K562 (cell line): Measurements from ENCODE around the gene EFNA5. TPM values are rescaled to one million over a fixed set of nuclear protein-coding genes. Genes with fewer than 3 reads are reported as not detected.

Experiments
- CREB3 ChIP-seq: fragments of 450-650 bp; conservative IDR thresholded peaks from 2 replicates; pipeline ENCODE4 v1.6.1; 2016; ENCODE audit warnings: missing genetic modification characterization, low read depth, mild to moderate bottlenecking, missing compliant biosample characterization, moderate library complexity
- CREB5 ChIP-seq: fragments of 250-450 bp; sonication (Bioruptor Pico); IDR thresholded peaks from 2 replicates; pipeline ENCODE4 v1.5.0; 2020; ENCODE audit warnings: mild to moderate bottlenecking
- HNRNPLL ChIP-seq: fragments of 200-400 bp; formaldehyde crosslinking; IDR thresholded peaks from 2 replicates; pipeline ENCODE4 v1.6.1; 2017; ENCODE audit warnings: low read length, low read depth, mild to moderate bottlenecking; ENCODE audit not compliant: poor library complexity, severe bottlenecking
- NRF1 ChIP-seq, 2 experiments: fragments of 450-650 bp; IDR thresholded peaks in 1 of 2; conservative IDR thresholded peaks in 1 of 2; 2 replicates each; pipeline ENCODE4 v1.6.1; 2014; ENCODE audit warnings: mild to moderate bottlenecking in 2 of 2
- OTX1 ChIP-seq: fragments of 450-650 bp; formaldehyde crosslinking; IDR thresholded peaks from 2 replicates; pipeline ENCODE4 v1.4.0; 2022; ENCODE audit warnings: mild to moderate bottlenecking
- PHF20 ChIP-seq: fragments of 450-650 bp; IDR thresholded peaks from 2 replicates; pipeline ENCODE4 v1.6.1; 2018; ENCODE audit not compliant: partially characterized antibody
- POLR3G ChIP-seq: IDR thresholded peaks from 2 replicates; pipeline ENCODE4 v1.6.1; 2011; ENCODE audit not compliant: insufficient read length, insufficient replicate concordance; ENCODE audit errors: extremely low read depth
- polyA plus RNA-seq, 8 experiments: library from polyadenylated mRNA; depleted of rRNA in 4 of 8; stranded (reverse) in 5 of 8; unstranded in 3 of 8; fragments of >200 nt; fragmentation: Nextera tagmentation in 2 of 8; fragmentation: Illumina TruSeq in 1 of 8; extraction: Ambion mirVana in 2 of 8; extraction: Trizol in 1 of 8; gene quantifications; 2 replicates each; pipeline versions ENCODE4 v1.2.1 to v1.2.3, GENCODE V29; 2011 to 2014; ENCODE audit warnings: inconsistent platforms in 1 of 8, missing spikeins in 1 of 8
- total RNA-seq, 7 experiments: library from RNA; depleted of rRNA in 6 of 7; stranded (reverse); fragments of >200 nt in 6 of 7; fragmentation: Illumina TruSeq in 2 of 7; extraction: Trizol in 2 of 7; gene quantifications; 2 replicates each; pipeline versions ENCODE4 v1.2.1 to v1.2.3, GENCODE V29; 2011 to 2021; ENCODE audit warnings: low replicate concordance in 1 of 7
- TF ChIP-seq, protein P1 (sequence below): fragments of 450-650 bp; IDR thresholded peaks from 2 replicates; pipeline ENCODE4 v1.7.1; 2018; ENCODE audit warnings: mild to moderate bottlenecking, low read depth; ENCODE audit not compliant: partially characterized antibody

The EFNA5 gene
- total and polyA plus RNA-seq, 9 of the 15 experiments (the other 6 are each of a cell fraction or from before 2014, with no cell fraction given), result 0.20 TPM; not detected in 8

GRCh38 chr5:107717816-107718215, 47.1 kb upstream of the EFNA5 start (continued):
- no peak for TF ChIP-seq CREB5 (CRISPR knock-in tag)
- TF ChIP-seq POLR3G, result no peak
- no peak for TF ChIP-seq PHF20
- no peak for TF ChIP-seq CREB3
- no peak for TF ChIP-seq NRF1 (conservative IDR thresholded peaks at IDR 0.05 in 1 of 2, IDR thresholded peaks at IDR 0.05 in 1 of 2)
- TF ChIP-seq HNRNPLL, result no peak
- no peak for TF ChIP-seq OTX1 (CRISPR knock-in tag)
- TF ChIP-seq, protein P1, sequence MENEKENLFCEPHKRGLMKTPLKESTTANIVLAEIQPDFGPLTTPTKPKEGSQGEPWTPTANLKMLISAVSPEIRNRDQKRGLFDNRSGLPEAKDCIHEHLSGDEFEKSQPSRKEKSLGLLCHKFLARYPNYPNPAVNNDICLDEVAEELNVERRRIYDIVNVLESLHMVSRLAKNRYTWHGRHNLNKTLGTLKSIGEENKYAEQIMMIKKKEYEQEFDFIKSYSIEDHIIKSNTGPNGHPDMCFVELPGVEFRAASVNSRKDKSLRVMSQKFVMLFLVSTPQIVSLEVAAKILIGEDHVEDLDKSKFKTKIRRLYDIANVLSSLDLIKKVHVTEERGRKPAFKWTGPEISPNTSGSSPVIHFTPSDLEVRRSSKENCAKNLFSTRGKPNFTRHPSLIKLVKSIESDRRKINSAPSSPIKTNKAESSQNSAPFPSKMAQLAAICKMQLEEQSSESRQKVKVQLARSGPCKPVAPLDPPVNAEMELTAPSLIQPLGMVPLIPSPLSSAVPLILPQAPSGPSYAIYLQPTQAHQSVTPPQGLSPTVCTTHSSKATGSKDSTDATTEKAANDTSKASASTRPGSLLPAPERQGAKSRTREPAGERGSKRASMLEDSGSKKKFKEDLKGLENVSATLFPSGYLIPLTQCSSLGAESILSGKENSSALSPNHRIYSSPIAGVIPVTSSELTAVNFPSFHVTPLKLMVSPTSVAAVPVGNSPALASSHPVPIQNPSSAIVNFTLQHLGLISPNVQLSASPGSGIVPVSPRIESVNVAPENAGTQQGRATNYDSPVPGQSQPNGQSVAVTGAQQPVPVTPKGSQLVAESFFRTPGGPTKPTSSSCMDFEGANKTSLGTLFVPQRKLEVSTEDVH, result no peak
- TF ChIP-seq, all 486 proteins: peak for 0
